ENCODE data around the gene MAPKAPK2. TPM values are rescaled to one million over a fixed set of nuclear protein-coding genes. Genes with fewer than 3 reads are reported as not detected.

Gene MAPKAPK2
- total RNA-seq, 1 experiment from 2014 or later = 51.1 TPM

GRCh38 chr1:206770531-206771337 is 86.0 kb downstream of the MAPKAPK2 start, which contains the start of gene IL19:
Gene IL19 (plus strand): TSS chr1:206770773. CDS start chr1:206836663, 65,890 bp downstream.
- POLR2A ChIA-PET = no interaction called here

More at GRCh38 chr1:206770531-206771337, 86.0 kb downstream of the MAPKAPK2 start, which contains the start of gene IL19:
- H2AFZ ChIP-seq (ENCODE audit: low read depth, low read length, poor library complexity, severe bottlenecking) = no peak within 1 kb of the TSS
- intact Hi-C loops (cut with micrococcal nuclease) = no loop called here
- RAD21 ChIA-PET (ENCODE audit: low non-redundant PET in 1 of 2, low total read pairs in 2 of 2, uncharacterized antibody in 2 of 2, unreplicated experiment in 2 of 2) = no interaction called here
- H3K27ac ChIP-seq (ENCODE audit: low read depth, low read length) = no peak within 1 kb of the TSS
- H3K4me2 ChIP-seq (ENCODE audit: low read length) = no peak within 1 kb of the TSS
- TF ChIP-seq POLR2AphosphoS5 (IDR thresholded peaks at IDR 0.05; ENCODE audit: low read depth, low read length) = no peak
- no peak for TF ChIP-seq EZH2 (IDR thresholded peaks at IDR 0.05)
- no peak for TF ChIP-seq ZFX (IDR thresholded peaks at IDR 0.05)
- TF ChIP-seq ELF1 (IDR thresholded peaks at IDR 0.05; ENCODE audit: borderline replicate concordance, low read depth) = no peak
- TF ChIP-seq FOSL1 (IDR thresholded peaks at IDR 0.05; ENCODE audit: low read depth) = no peak
- TF ChIP-seq EGR1 (IDR thresholded peaks at IDR 0.05; ENCODE audit: low read depth) = no peak
- TF ChIP-seq EZH2phosphoT487 (IDR thresholded peaks at IDR 0.05; ENCODE audit: borderline replicate concordance) = no peak
- TF ChIP-seq, protein P1, sequence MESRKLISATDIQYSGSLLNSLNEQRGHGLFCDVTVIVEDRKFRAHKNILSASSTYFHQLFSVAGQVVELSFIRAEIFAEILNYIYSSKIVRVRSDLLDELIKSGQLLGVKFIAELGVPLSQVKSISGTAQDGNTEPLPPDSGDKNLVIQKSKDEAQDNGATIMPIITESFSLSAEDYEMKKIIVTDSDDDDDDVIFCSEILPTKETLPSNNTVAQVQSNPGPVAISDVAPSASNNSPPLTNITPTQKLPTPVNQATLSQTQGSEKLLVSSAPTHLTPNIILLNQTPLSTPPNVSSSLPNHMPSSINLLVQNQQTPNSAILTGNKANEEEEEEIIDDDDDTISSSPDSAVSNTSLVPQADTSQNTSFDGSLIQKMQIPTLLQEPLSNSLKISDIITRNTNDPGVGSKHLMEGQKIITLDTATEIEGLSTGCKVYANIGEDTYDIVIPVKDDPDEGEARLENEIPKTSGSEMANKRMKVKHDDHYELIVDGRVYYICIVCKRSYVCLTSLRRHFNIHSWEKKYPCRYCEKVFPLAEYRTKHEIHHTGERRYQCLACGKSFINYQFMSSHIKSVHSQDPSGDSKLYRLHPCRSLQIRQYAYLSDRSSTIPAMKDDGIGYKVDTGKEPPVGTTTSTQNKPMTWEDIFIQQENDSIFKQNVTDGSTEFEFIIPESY (IDR thresholded peaks at IDR 0.05; ENCODE audit: extremely low read depth, insufficient replicate concordance, low read length) = no peak
- TF ChIP-seq, protein P2, sequence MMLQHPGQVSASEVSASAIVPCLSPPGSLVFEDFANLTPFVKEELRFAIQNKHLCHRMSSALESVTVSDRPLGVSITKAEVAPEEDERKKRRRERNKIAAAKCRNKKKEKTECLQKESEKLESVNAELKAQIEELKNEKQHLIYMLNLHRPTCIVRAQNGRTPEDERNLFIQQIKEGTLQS (IDR thresholded peaks at IDR 0.05) = no peak
- TF ChIP-seq SRF (IDR thresholded peaks at IDR 0.05; ENCODE audit: low read depth) = no peak
- TF ChIP-seq, protein P3, sequence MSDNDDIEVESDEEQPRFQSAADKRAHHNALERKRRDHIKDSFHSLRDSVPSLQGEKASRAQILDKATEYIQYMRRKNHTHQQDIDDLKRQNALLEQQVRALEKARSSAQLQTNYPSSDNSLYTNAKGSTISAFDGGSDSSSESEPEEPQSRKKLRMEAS (IDR thresholded peaks at IDR 0.05) = no peak
- TF ChIP-seq REST (IDR thresholded peaks at IDR 0.05; ENCODE audit: low read depth) = no peak
- TF ChIP-seq CEBPB (IDR thresholded peaks at IDR 0.05; ENCODE audit: low read depth) = no peak
- no peak for TF ChIP-seq ZNF274 (IDR thresholded peaks at IDR 0.05; ENCODE audit: low read depth, low read length)
- no peak for TF ChIP-seq YY1 (IDR thresholded peaks at IDR 0.05; ENCODE audit: extremely low read depth, insufficient replicate concordance, low read depth, low read length)
- TF ChIP-seq TCF7L2 (IDR thresholded peaks at IDR 0.05; ENCODE audit: borderline replicate concordance, extremely low read depth, insufficient read depth, insufficient read length) = no peak
- no TSS peak for BruUV-seq (replicated peaks)
- CTCF ChIA-PET = no interaction called here
- H4K20me1 ChIP-seq (ENCODE audit: insufficient read depth) = no peaks in the 10 kb centered on the region
- H3K4me3 ChIP-seq (replicated peaks in 1 of 2; ENCODE audit: low read depth in 1 of 2, low read length in 2 of 2) = no peak within 1 kb of the TSS
- H3K36me3 ChIP-seq (ENCODE audit: control insufficient read depth in 1 of 2, insufficient read depth in 2 of 2, low read length in 2 of 2) = no peaks in the 10 kb centered on the region
- peaks cover 0 to 5% of the 10 kb centered on the region in 2 experiments; a peak in 2 of 4 replicates for H3K4me1 ChIP-seq (ENCODE audit: control insufficient read depth in 1 of 2, insufficient read depth in 2 of 2, low read length in 2 of 2)
- no peaks in the 10 kb centered on the region for H3K9me3 ChIP-seq (ENCODE audit: control insufficient read depth in 1 of 2, insufficient read depth in 1 of 2, low read depth in 1 of 2, low read length in 2 of 2)
- H3K9ac ChIP-seq (ENCODE audit: low read length) = no peak within 1 kb of the TSS
- peaks cover 17% of the 10 kb centered on the region; the same call in 1 of the 2 replicates for H3K27me3 ChIP-seq (ENCODE audit: insufficient read depth, low read length)
- no peak for DNase-seq (ENCODE audit: low read depth, low spot score)
- no peaks in the 10 kb centered on the region for H3K9me2 ChIP-seq (ENCODE audit: insufficient read depth)
- H3K79me2 ChIP-seq (ENCODE audit: insufficient read depth, low read length) = no peaks in the 10 kb centered on the region
- no peak for ATAC-seq
